Type B pancreatic cell (in vitro differentiated cells): ENCODE measurements around the gene WNT8A. TPM values are rescaled to one million over a fixed set of nuclear protein-coding genes. Genes with fewer than 3 reads are reported as not detected.
A peak's percentile ranks its signal among the peaks of the same experiment; 100 is the strongest.
"Not testable (repeated sequence)": the region's sequence is repeated elsewhere in the genome, so short reads cannot be mapped to it uniquely, and the experiment has no call there.

Source experiments
- DNase-seq: peaks from one replicate; pipeline ENCODE4 v3.0.0; 2021; ENCODE audit warnings: mixed read lengths; ENCODE audit not compliant: unreplicated experiment; ENCODE audit errors: extremely low spot score
- H3K27ac Mint-ChIP-seq: 2 replicates; pipeline ENCODE4 v1.8.0; 2021; ENCODE audit warnings: mild to moderate bottlenecking, mixed read lengths
- H3K27me3 Mint-ChIP-seq: 2 replicates; pipeline ENCODE4 v1.8.0; 2021; ENCODE audit warnings: mixed read lengths
- H3K36me3 Mint-ChIP-seq: 2 replicates; pipeline ENCODE4 v1.8.0; 2021; ENCODE audit warnings: mixed read lengths
- H3K4me1 Mint-ChIP-seq: one replicate; pipeline ENCODE4 v1.8.0; 2021; ENCODE audit warnings: mixed read lengths; ENCODE audit not compliant: unreplicated experiment
- H3K4me3 Mint-ChIP-seq: 2 replicates; pipeline ENCODE4 v1.8.0; 2021; ENCODE audit warnings: mild to moderate bottlenecking, mixed read lengths
- H3K9me3 Mint-ChIP-seq: 2 replicates; pipeline ENCODE4 v1.8.0; 2021; ENCODE audit warnings: mixed read lengths
- CTCF ChIP-seq: fragments of 200-600 bp; sonication (generic); conservative IDR thresholded peaks from 2 replicates; pipeline ENCODE4 v1.5.0; 2021; ENCODE audit warnings: antibody characterized with exemption, mild to moderate bottlenecking
- total RNA-seq: library from RNA; stranded (reverse); gene quantifications from 2 replicates; pipeline ENCODE4 v1.2.1, GENCODE V29; 2021; ENCODE audit warnings: low replicate concordance

The WNT8A gene
- total RNA-seq, 1 donor from 2014 or later: not detected

GRCh38 chr5:138065102-138065501 lies 18.7 kb upstream of the WNT8A start:
- no peak for DNase-seq
- H3K27ac Mint-ChIP-seq: no peak overlapping the region
- peak; percentile 32 for TF ChIP-seq CTCF
- H3K4me3 Mint-ChIP-seq: no peak overlapping the region
- H3K4me1 Mint-ChIP-seq: no peaks in the 10 kb centered on the region
- H3K27me3 Mint-ChIP-seq: no peaks in the 10 kb centered on the region
- no peaks in the 10 kb centered on the region for H3K36me3 Mint-ChIP-seq
- H3K9me3 Mint-ChIP-seq: no peaks in the 10 kb centered on the region

- no peak for DNase-seq
- H3K27ac Mint-ChIP-seq: no peak overlapping the region
- H3K27me3 Mint-ChIP-seq: no peaks in the 10 kb centered on the region
- TF ChIP-seq CTCF: no peak
- no peaks in the 10 kb centered on the region for H3K4me1 Mint-ChIP-seq
- no peaks in the 10 kb centered on the region for H3K9me3 Mint-ChIP-seq
- no peak overlapping the region for H3K4me3 Mint-ChIP-seq
- no peaks in the 10 kb centered on the region for H3K36me3 Mint-ChIP-seq
These were observed 15.9 kb upstream of the WNT8A start for GRCh38 chr5:138067945-138068344.

GRCh38 chr5:138068742-138069600 lies 14.9 kb upstream of the WNT8A start:
- DNase-seq: no peak
- Mint-ChIP-seq H3K4me1 (no peaks in the 10 kb centered on the region), H3K27ac (no peak overlapping the region), H3K36me3 (no peaks in the 10 kb centered on the region), H3K4me3 (no peak overlapping the region), H3K9me3 (no peaks in the 10 kb centered on the region), H3K27me3 (no peaks in the 10 kb centered on the region)
- TF ChIP-seq CTCF: peak; percentile 80

GRCh38 chr5:138070026-138070425 lies 13.8 kb upstream of the WNT8A start:
- H3K27me3 Mint-ChIP-seq, DNase-seq, H3K4me3 Mint-ChIP-seq, H3K36me3 Mint-ChIP-seq, H3K9me3 Mint-ChIP-seq, H3K27ac Mint-ChIP-seq, H3K4me1 Mint-ChIP-seq: not testable (repeated sequence)

- DNase-seq: no peak
- Mint-ChIP-seq H3K4me1 (no peaks in the 10 kb centered on the region), H3K4me3 (no peak overlapping the region)
These were observed 6.7 kb upstream of the WNT8A start for GRCh38 chr5:138077064-138077696.

More at GRCh38 chr5:138077064-138077696, 6.7 kb upstream of the WNT8A start:
- H3K9me3 Mint-ChIP-seq: no peaks in the 10 kb centered on the region
- H3K36me3 Mint-ChIP-seq: no peaks in the 10 kb centered on the region
- H3K27ac Mint-ChIP-seq: no peak overlapping the region
- no peaks in the 10 kb centered on the region for H3K27me3 Mint-ChIP-seq
- peak; percentile 95 for TF ChIP-seq CTCF
